ENCODE data around the gene FUS.

The FUS gene

GRCh38 chr16:31179747-31180459 lies at the start of gene FUS:
Gene FUS (plus strand): TSS chr16:31180139. CDS start chr16:31180215, 76 bp downstream.
- ATAC-seq, result peak; percentile 74
- TF ChIP-seq ESRRG (CRISPR knock-in tag; IDR thresholded peaks at IDR 0.05) (no peak), ZFP3 (CRISPR knock-in tag; IDR thresholded peaks at IDR 0.05) (0 out of 2 replicates have a peak, but pooled peaks have one; percentile 21), ZNF70 (CRISPR knock-in tag; IDR thresholded peaks at IDR 0.05) (peak; percentile 37; the same call in 1 of the 2 replicates), ARNTL (CRISPR knock-in tag; IDR thresholded peaks at IDR 0.05; ENCODE audit: borderline replicate concordance, low read depth) (no peak), POU6F1 (CRISPR knock-in tag; IDR thresholded peaks at IDR 0.05; ENCODE audit: borderline replicate concordance, low read depth) (peak; percentile 34; the same call in 1 of the 2 replicates), TCF4 (CRISPR knock-in tag; IDR thresholded peaks at IDR 0.05; ENCODE audit: borderline replicate concordance) (no peak)

- ATAC-seq, result no peak
- no peak for TF ChIP-seq TCF4 (CRISPR knock-in tag; IDR thresholded peaks at IDR 0.05; ENCODE audit: borderline replicate concordance)
These were observed 49.5 kb upstream of the FUS start for GRCh38 chr16:31130336-31130891.

- ATAC-seq, result no peak
- TF ChIP-seq OSR1 (CRISPR knock-in tag; IDR thresholded peaks at IDR 0.05) (no peak), CSRNP3 (CRISPR knock-in tag; IDR thresholded peaks at IDR 0.05) (no peak)
These were observed 49.0 kb upstream of the FUS start for GRCh38 chr16:31130899-31131298.

GRCh38 chr16:31131416-31131815 lies 48.5 kb upstream of the FUS start:
- no peak for TF ChIP-seq OSR1 (CRISPR knock-in tag; IDR thresholded peaks at IDR 0.05)
- no peak for TF ChIP-seq ZNF8 (CRISPR knock-in tag; IDR thresholded peaks at IDR 0.05)
- no peak for TF ChIP-seq ZNF565 (CRISPR knock-in tag; conservative IDR thresholded peaks at IDR 0.05; ENCODE audit: low read depth)
- no peak for TF ChIP-seq TSHZ2 (CRISPR knock-in tag; IDR thresholded peaks at IDR 0.05)
- no peak for TF ChIP-seq CREB5 (CRISPR knock-in tag; IDR thresholded peaks at IDR 0.05; ENCODE audit: low read depth)
- ATAC-seq, result no peak

GRCh38 chr16:31131841-31132271 lies 48.1 kb upstream of the FUS start:
- ATAC-seq, result no peak
- TF ChIP-seq TOX (CRISPR knock-in tag; IDR thresholded peaks at IDR 0.05; ENCODE audit: borderline replicate concordance) (no peak), PPARA (CRISPR knock-in tag; IDR thresholded peaks at IDR 0.05; ENCODE audit: borderline replicate concordance) (no peak), BACH2 (CRISPR knock-in tag; IDR thresholded peaks at IDR 0.05; ENCODE audit: borderline replicate concordance) (no peak), ZNF8 (CRISPR knock-in tag; IDR thresholded peaks at IDR 0.05) (no peak), ESRRG (CRISPR knock-in tag; IDR thresholded peaks at IDR 0.05) (no peak), POU6F1 (CRISPR knock-in tag; IDR thresholded peaks at IDR 0.05; ENCODE audit: borderline replicate concordance, low read depth) (no peak), OSR1 (CRISPR knock-in tag; IDR thresholded peaks at IDR 0.05) (no peak), ZFP3 (CRISPR knock-in tag; IDR thresholded peaks at IDR 0.05) (no peak), ZFP30 (CRISPR knock-in tag; IDR thresholded peaks at IDR 0.05) (no peak), TSHZ2 (CRISPR knock-in tag; IDR thresholded peaks at IDR 0.05) (no peak), PATZ1 (CRISPR knock-in tag; IDR thresholded peaks at IDR 0.05; ENCODE audit: borderline replicate concordance) (no peak)
